Vagina (tissue), 2 donors: ENCODE results near the gene ITGAL. TPM values are rescaled to one million over a fixed set of nuclear protein-coding genes. Genes with fewer than 3 reads are reported as not detected.
A peak's percentile ranks its signal among the peaks of the same experiment; 100 is the strongest.

ENCODE experiments used
- DNase-seq, 2 donors: peaks; one replicate each; pipeline ENCODE4 v3.0.0-alpha.2; 2017; ENCODE audit errors: extremely low spot score in 2 of 2
- H3K27ac ChIP-seq: fragments of 200-600 bp; sonication (generic); one replicate; pipeline ENCODE4 v1.5.1; 2019
- H3K27me3 ChIP-seq: fragments of 200-600 bp; sonication (generic); one replicate; pipeline ENCODE4 v1.5.1; 2019
- H3K36me3 ChIP-seq, 2 donors: fragments of 200-600 bp; sonication (generic); one replicate each; pipeline ENCODE4 v1.5.1; 2017 to 2019
- H3K4me1 ChIP-seq: fragments of 200-600 bp; sonication (generic); one replicate; pipeline ENCODE4 v1.5.1; 2019
- H3K4me3 ChIP-seq, 2 donors: fragments of 200-600 bp; sonication (generic); 1 replicate in 1 of 2; 2 replicates in 1 of 2; pipeline ENCODE4 v1.5.1; 2016 to 2019
- H3K9me3 ChIP-seq: fragments of 200-600 bp; sonication (generic); one replicate; pipeline ENCODE4 v1.5.1; 2019
- CTCF ChIP-seq, 3 experiments: fragments of 450-650 bp in 2 of 3; fragments of 200-600 bp in 1 of 3; sonication (generic) in 1 of 3; IDR thresholded peaks; one replicate each; pipeline ENCODE4 v1.5.1; 2017 to 2019; ENCODE audit warnings: antibody characterized with exemption in 3 of 3, mild to moderate bottlenecking in 2 of 3, moderate library complexity in 2 of 3
- POLR2A ChIP-seq, 2 donors: fragments of 450-650 bp; IDR thresholded peaks; one replicate each; pipeline ENCODE4 v1.6.1; 2017; ENCODE audit warnings: antibody characterized with exemption in 2 of 2, mild to moderate bottlenecking in 2 of 2, moderate library complexity in 2 of 2
- POLR2AphosphoS5 ChIP-seq, 2 donors: sonication (generic); formaldehyde crosslinking; IDR thresholded peaks; one replicate each; pipeline ENCODE4 v1.9.0; 2017; ENCODE audit warnings: antibody characterized with exemption in 2 of 2, mild to moderate bottlenecking in 2 of 2, low read depth in 1 of 2; ENCODE audit not compliant: insufficient read depth in 1 of 2
- intact Hi-C: fragments of 100-400 bp; cut with DNase I; formaldehyde crosslinking; loops from one replicate; pipeline ENCODE4 v1.15.1; 2023
- total RNA-seq: library from RNA; depleted of rRNA; stranded (reverse); fragments of >200 nt; gene quantifications from one replicate; pipeline ENCODE4 v1.2.3, GENCODE V29; 2016

ITGAL gene
- total RNA-seq, 1 donor from 2014 or later: 5.4 TPM

- Histone ChIP-seq H3K27ac (peak within 1 kb of the TSS; percentile 95), H3K4me3 (peak within 1 kb of the TSS; percentile 79 to 95), H3K4me1 (peaks cover 37% of the 10 kb centered on the region), H3K36me3 (no peaks in the 10 kb centered on the region), H3K9me3 (no peaks in the 10 kb centered on the region), H3K27me3 (no peaks in the 10 kb centered on the region)
- no peak for DNase-seq
- TF ChIP-seq POLR2AphosphoS5 (IDR thresholded peaks at IDR 0.05; ENCODE audit: insufficient read depth in 1 of 2, low read depth in 1 of 2) (no peak), POLR2A (IDR thresholded peaks at IDR 0.05) (no peak), CTCF (IDR thresholded peaks at IDR 0.05) (no peak)
- intact Hi-C loops: no loop called here
Observed at GRCh38 chr16:30526137-30526822, 53.7 kb downstream of the ITGAL start, which contains the start of gene ZNF768. Gene ZNF768 (minus strand): TSS chr16:30526566. CDS start chr16:30526413, 153 bp downstream.

GRCh38 chr16:30526823-30527634, 54.5 kb downstream of the ITGAL start:
- no peaks in the 10 kb centered on the region for H3K9me3 ChIP-seq
- H3K27ac ChIP-seq: peak overlapping the region; percentile 95
- peak; percentile 98 for DNase-seq
- H3K27me3 ChIP-seq: no peaks in the 10 kb centered on the region
- H3K36me3 ChIP-seq: peaks cover 0 to under 1% of the 10 kb centered on the region in 2 donors
- H3K4me3 ChIP-seq: peak overlapping the region; percentile 79 to 95
- peaks cover 37% of the 10 kb centered on the region for H3K4me1 ChIP-seq
- TF ChIP-seq POLR2A (IDR thresholded peaks at IDR 0.05) (peak in 1 of 2 donors; percentile 20), POLR2AphosphoS5 (IDR thresholded peaks at IDR 0.05; ENCODE audit: insufficient read depth in 1 of 2, low read depth in 1 of 2) (peak; percentile 87 to 94), CTCF (IDR thresholded peaks at IDR 0.05) (peak in 1 of 3 experiments; percentile 26)
- intact Hi-C loops: no loop called here

GRCh38 chr16:30527635-30528178, 55.2 kb downstream of the ITGAL start:
- Histone ChIP-seq H3K27me3 (no peaks in the 10 kb centered on the region), H3K27ac (peak overlapping the region; percentile 95), H3K4me3 (peak overlapping the region; percentile 79 to 95), H3K36me3 (peaks cover 0 to 8% of the 10 kb centered on the region in 2 donors), H3K9me3 (no peaks in the 10 kb centered on the region), H3K4me1 (peaks cover 38% of the 10 kb centered on the region)
- TF ChIP-seq CTCF (IDR thresholded peaks at IDR 0.05): no peak
- TF ChIP-seq POLR2AphosphoS5 (IDR thresholded peaks at IDR 0.05; ENCODE audit: insufficient read depth in 1 of 2, low read depth in 1 of 2): no peak
- TF ChIP-seq POLR2A (IDR thresholded peaks at IDR 0.05): no peak
- no peak for DNase-seq
- intact Hi-C loops: no loop called here

GRCh38 chr16:30528799-30529457, 56.4 kb downstream of the ITGAL start:
- intact Hi-C loops: no loop called here
- TF ChIP-seq POLR2A (IDR thresholded peaks at IDR 0.05) (no peak), CTCF (IDR thresholded peaks at IDR 0.05) (no peak), POLR2AphosphoS5 (IDR thresholded peaks at IDR 0.05; ENCODE audit: insufficient read depth in 1 of 2, low read depth in 1 of 2) (no peak)
- Histone ChIP-seq H3K4me3 (no peak overlapping the region), H3K9me3 (no peaks in the 10 kb centered on the region), H3K4me1 (peaks cover 51% of the 10 kb centered on the region), H3K27me3 (no peaks in the 10 kb centered on the region), H3K27ac (peak overlapping the region; percentile 95), H3K36me3 (peaks cover 0 to 10% of the 10 kb centered on the region in 2 donors)
- DNase-seq: no peak
